ENCODE measurements around the gene SH3BP5. TPM values are rescaled to one million over a fixed set of nuclear protein-coding genes. Genes with fewer than 3 reads are reported as not detected.
A peak's percentile ranks its signal among the peaks of the same experiment; 100 is the strongest.

The SH3BP5 gene
- total RNA-seq, 4 donors from 2014 or later, result 99.0 to 113 (median 105) TPM

DNA sequence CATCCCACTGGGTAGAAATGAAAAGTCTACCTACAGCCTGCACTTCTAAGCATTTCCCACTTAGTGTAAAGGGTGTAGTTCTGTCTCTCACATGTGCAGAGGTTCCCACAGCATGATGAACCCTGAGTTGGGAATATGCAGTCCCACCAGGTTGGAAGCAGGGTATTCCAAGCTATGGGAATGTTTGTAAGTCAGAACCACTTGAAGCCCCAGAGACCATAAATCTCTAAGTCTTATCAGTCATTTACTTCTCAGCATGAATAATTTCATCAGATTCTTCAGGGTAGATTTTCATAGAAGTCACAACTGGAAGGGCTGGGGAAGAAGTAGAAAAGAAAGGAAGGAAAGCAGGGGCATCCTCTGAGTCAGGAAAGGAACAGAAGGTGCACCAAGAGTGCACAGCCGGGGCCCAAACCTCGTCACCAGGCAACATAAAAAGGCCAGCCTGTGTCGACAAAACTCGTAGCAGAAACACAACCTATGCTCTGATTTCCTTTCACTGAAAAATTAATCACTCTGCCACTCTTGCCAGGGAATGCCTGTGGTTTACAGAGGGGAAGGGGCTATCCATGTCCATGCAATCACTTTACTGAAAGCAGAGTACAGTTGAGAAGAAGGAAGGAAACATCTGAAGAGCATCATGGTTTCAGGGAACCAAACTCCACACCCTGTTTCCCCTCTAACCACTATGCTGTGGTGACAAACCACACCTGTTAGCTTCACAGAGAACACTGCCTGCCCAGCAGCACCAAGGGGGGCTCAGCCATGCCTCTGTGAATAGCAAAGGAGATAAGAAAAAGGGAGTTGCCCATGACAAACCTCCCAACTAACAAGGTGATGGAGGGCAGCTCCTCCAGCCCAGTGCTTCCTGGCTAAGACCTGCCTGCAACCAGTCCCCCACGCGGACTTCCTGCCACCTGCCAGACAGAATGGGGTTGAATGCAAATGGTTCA is 40.5 kb downstream of the SH3BP5 start:
- Histone ChIP-seq H3K9me3 (no peaks in the 10 kb centered on the region), H3K36me3 (no peaks in the 10 kb centered on the region), H3K4me3 (no peak overlapping the region), H3K27me3 (no peaks in the 10 kb centered on the region), H3K27ac (peak overlapping the region; percentile 78 to 95 (median 88)), H3K4me1 (peaks cover 0 to 99% (median 69%) of the 10 kb centered on the region in 4 donors)
- no peak for DNase-seq (ENCODE audit: low spot score in 2 of 2)
- TF ChIP-seq EP300 (IDR thresholded peaks at IDR 0.05) (peak in 1 of 2 donors; percentile 24), POLR2A (IDR thresholded peaks at IDR 0.05) (no peak)
- TF ChIP-seq, protein P1, sequence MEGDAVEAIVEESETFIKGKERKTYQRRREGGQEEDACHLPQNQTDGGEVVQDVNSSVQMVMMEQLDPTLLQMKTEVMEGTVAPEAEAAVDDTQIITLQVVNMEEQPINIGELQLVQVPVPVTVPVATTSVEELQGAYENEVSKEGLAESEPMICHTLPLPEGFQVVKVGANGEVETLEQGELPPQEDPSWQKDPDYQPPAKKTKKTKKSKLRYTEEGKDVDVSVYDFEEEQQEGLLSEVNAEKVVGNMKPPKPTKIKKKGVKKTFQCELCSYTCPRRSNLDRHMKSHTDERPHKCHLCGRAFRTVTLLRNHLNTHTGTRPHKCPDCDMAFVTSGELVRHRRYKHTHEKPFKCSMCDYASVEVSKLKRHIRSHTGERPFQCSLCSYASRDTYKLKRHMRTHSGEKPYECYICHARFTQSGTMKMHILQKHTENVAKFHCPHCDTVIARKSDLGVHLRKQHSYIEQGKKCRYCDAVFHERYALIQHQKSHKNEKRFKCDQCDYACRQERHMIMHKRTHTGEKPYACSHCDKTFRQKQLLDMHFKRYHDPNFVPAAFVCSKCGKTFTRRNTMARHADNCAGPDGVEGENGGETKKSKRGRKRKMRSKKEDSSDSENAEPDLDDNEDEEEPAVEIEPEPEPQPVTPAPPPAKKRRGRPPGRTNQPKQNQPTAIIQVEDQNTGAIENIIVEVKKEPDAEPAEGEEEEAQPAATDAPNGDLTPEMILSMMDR (IDR thresholded peaks at IDR 0.05), result no peak
- WGBS, 2 donors, result 38 to 49% methylated on average over 6 of the region's 6 CpGs

DNA sequence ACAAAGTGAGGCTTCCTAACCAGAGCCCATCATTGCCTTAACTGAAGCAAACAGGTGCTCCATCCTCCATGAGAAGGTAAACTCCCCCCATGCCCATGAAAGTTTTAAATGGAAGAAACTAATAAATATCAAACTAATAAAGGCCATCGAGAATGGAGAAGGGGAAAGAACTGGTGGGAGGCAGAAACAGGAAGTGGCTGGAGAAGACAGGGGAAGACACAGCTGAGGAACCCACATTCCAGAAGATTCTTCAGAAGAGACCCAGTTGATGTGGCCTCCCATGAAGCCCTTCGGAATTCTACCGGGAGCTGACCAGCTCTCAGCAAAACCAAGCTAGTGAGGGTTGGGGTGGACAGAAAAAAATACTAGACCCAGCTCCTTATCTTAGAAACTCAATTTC is 41.6 kb downstream of the SH3BP5 start:
- Histone ChIP-seq H3K4me3 (no peak overlapping the region), H3K27ac (peak overlapping the region; percentile 78 to 95 (median 88))
- 82 to 84% methylated on average over 3 of the region's 3 CpGs for WGBS, 2 donors

DNA sequence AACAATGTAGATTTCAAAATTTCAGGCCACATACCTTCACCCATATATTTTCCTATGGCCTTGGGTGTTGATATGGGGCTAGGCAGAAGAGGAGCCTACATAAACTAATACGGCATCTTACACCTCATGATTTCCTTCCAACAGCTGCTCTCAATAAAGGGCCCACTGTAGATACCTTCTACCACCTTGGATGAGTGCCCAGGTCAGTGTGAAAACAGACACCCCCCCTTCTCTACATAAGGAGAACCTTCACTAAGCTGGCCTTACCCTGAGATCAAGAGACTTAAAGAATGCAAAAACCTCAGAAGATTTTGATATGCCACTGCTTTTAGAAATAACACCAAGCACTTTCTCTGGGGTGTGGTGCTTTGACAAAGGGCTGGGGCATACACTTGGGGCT is 42.7 kb downstream of the SH3BP5 start:
- peak overlapping the region; percentile 78 to 95 (median 92) for H3K27ac ChIP-seq
- TF ChIP-seq POLR2A (IDR thresholded peaks at IDR 0.05) (no peak), EP300 (IDR thresholded peaks at IDR 0.05) (no peak)
- TF ChIP-seq, protein P1 (IDR thresholded peaks at IDR 0.05), result no peak
- 67 to 82% methylated on average over 1 of the region's 1 CpG for WGBS, 2 donors
- H3K9me3 ChIP-seq, result no peaks in the 10 kb centered on the region
- H3K4me3 ChIP-seq, result no peak overlapping the region
- peaks cover 0 to 99% (median 71%) of the 10 kb centered on the region in 4 donors for H3K4me1 ChIP-seq
- no peak for DNase-seq (ENCODE audit: low spot score in 2 of 2)
- peaks cover 0 to 3% (median 0%) of the 10 kb centered on the region in 3 donors for H3K36me3 ChIP-seq
- no peaks in the 10 kb centered on the region for H3K27me3 ChIP-seq

More for the DNA sequence above, 41.6 kb downstream of the SH3BP5 start:
- H3K36me3 ChIP-seq, result peaks cover 0 to 3% (median 0%) of the 10 kb centered on the region in 3 donors
- DNase-seq (ENCODE audit: low spot score in 2 of 2), result no peak
- H3K4me1 ChIP-seq, result peaks cover 0 to 99% (median 73%) of the 10 kb centered on the region in 4 donors
- H3K27me3 ChIP-seq, result no peaks in the 10 kb centered on the region
- H3K9me3 ChIP-seq, result no peaks in the 10 kb centered on the region
- no peak for TF ChIP-seq EP300 (IDR thresholded peaks at IDR 0.05)
- TF ChIP-seq POLR2A (IDR thresholded peaks at IDR 0.05), result no peak

DNA sequence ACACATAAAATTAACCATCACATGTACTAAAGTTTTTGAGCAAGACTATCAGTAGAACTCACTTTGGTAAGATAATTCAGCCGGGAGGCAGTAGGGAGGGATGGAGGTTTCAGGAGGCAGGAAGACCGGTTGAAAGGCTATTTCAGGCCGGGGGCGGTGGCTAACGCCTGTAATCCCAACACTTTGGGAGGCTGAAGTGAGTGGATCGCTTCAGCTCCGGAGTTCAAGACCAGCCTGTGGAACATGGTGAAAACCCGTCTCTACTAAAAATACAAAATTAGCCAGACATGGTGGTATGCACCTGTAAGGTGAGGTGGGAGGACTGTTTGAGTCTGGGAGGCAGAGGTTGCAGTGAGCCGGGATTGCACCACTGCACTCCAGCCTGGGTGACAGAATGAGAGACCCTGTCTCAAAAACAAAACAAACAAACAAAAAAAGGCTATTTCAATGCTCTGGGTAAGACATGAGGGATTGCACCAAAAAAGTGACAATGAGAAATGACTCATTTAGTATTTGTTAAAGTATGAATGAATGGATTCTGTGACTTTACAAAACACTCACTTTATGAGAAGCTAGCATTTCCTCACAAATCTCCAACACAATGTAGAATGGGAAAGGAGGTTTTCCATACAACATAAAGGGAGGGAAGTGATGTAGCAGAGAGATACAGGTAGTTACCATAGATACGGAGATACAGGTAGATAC is 43.9 kb downstream of the SH3BP5 start:
- no peak overlapping the region for H3K4me3 ChIP-seq
- peak overlapping the region; percentile 78 to 95 (median 92) for H3K27ac ChIP-seq
- no peaks in the 10 kb centered on the region for H3K27me3 ChIP-seq
- no peak for DNase-seq (ENCODE audit: low spot score in 2 of 2)
- TF ChIP-seq POLR2A (IDR thresholded peaks at IDR 0.05), result no peak
- TF ChIP-seq EP300 (IDR thresholded peaks at IDR 0.05), result no peak
- TF ChIP-seq, protein P1 (IDR thresholded peaks at IDR 0.05), result no peak
- H3K9me3 ChIP-seq, result no peaks in the 10 kb centered on the region
- H3K36me3 ChIP-seq, result peaks cover 0 to 3% (median 0%) of the 10 kb centered on the region in 3 donors
- WGBS, 2 donors, result 83 to 86% methylated on average over 10 of the region's 10 CpGs
- peaks cover 0 to 100% (median 73%) of the 10 kb centered on the region in 4 donors for H3K4me1 ChIP-seq

DNA sequence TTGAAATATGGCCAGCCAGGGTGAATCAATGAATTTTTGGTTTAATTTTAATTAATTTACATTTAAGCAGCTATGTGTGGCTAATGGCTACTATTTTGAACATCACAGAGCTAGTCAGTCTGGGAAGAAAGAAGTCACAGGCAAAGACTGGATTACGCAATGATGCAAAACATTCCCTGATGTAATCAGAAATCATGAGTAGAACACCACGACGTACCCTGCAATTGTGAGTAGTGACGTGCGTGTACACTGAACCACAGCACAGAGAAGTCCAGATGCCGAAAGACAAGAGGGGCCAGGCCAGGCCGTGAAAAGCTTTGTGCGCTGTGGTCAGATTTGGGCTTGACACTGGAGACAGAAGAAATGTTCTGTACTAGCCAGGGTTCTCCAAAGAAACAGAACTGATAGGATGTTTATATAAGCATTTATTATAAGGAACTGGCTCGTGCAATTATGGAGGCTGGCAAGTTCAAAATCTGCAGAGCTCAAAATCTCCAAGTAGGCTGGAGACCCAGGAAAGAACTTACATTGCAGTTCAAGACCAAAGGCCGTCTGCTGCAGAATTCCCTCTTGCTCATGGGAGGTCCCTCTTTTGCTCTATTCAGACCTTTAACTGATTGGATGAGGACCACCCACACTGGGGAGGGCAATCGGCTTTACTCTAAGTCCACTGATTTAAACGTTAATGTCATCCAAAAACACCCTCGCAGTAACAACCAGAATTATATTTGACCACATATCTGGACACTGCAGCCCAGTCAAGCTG is 44.6 kb downstream of the SH3BP5 start:
- Histone ChIP-seq H3K9me3 (no peaks in the 10 kb centered on the region), H3K36me3 (peaks cover 0 to 3% (median 0%) of the 10 kb centered on the region in 3 donors), H3K27me3 (no peaks in the 10 kb centered on the region), H3K4me3 (no peak overlapping the region), H3K4me1 (peaks cover 0 to 94% (median 65%) of the 10 kb centered on the region in 4 donors), H3K27ac (peak overlapping the region; percentile 78 to 95 (median 92))
- DNase-seq (ENCODE audit: low spot score in 2 of 2), result peak; percentile 76 to 86
- TF ChIP-seq EP300 (IDR thresholded peaks at IDR 0.05) (peak; percentile 99), POLR2A (IDR thresholded peaks at IDR 0.05) (peak; percentile 37 to 61)
- TF ChIP-seq, protein P1 (IDR thresholded peaks at IDR 0.05), result peak in 1 of 5 experiments; percentile 27
- 28 to 31% methylated on average over 13 of the region's 13 CpGs for WGBS, 2 donors

Measured in tibial nerve (tissue), 4 donors.